ENCODE results near the gene SNAI1. TPM values are rescaled to one million over a fixed set of nuclear protein-coding genes. Genes with fewer than 3 reads are reported as not detected.

Gene SNAI1
- total RNA-seq, 1 experiment from 2014 or later, result 5.4 TPM

GRCh38 chr20:49966861-49967260 is 15.9 kb upstream of the SNAI1 start:
- no peak overlapping the region for H3K27ac ChIP-seq (ENCODE audit: low read length)
- H3K9me3 ChIP-seq (ENCODE audit: low read length), result no peaks in the 10 kb centered on the region
- CTCF ChIA-PET, result interaction anchor here (0.6 to 1.5 kb wide), 2 partner anchors 105 to 824 kb away, joined by 3 to 4 read pairs; no protein-coding TSS in a partner anchor
- no peak overlapping the region for H2AFZ ChIP-seq (ENCODE audit: low read length)
- no peak overlapping the region for H3K4me2 ChIP-seq (ENCODE audit: low read length)
- H3K9ac ChIP-seq (ENCODE audit: low read length), result no peak overlapping the region
- H3K4me3 ChIP-seq (ENCODE audit: low read length), result no peak overlapping the region
- H4K20me1 ChIP-seq (ENCODE audit: low read length), result no peaks in the 10 kb centered on the region
- no peaks in the 10 kb centered on the region for H3K9me2 ChIP-seq (replicated peaks; ENCODE audit: low read length)
- DNase-seq, result no peak
- POLR2A ChIA-PET (ENCODE audit: unreplicated experiment), result no interaction called here
- intact Hi-C loops (cut with micrococcal nuclease), result no loop called here
- H3F3A ChIP-seq (ENCODE audit: low read length, unreplicated experiment), result no peaks in the 10 kb centered on the region
- H3K4me1 ChIP-seq (ENCODE audit: insufficient read depth, low read length), result peaks cover 35% of the 10 kb centered on the region
- no peak for ATAC-seq
- no peaks in the 10 kb centered on the region for H3K27me3 ChIP-seq (ENCODE audit: low read length)
- no TSS peak for BruUV-seq (replicated peaks)
- no peaks in the 10 kb centered on the region for H3K36me3 ChIP-seq (ENCODE audit: low read depth, low read length)
- TF ChIP-seq CTCF (conservative IDR thresholded peaks at IDR 0.05; ENCODE audit: low read depth, low read length), result no peak
- no peak for TF ChIP-seq EZH2phosphoT487 (IDR thresholded peaks at IDR 0.05; ENCODE audit: borderline replicate concordance, low read length)
- no peak for TF ChIP-seq EZH2 (IDR thresholded peaks at IDR 0.05; ENCODE audit: low read length, unreplicated experiment)
- H3K79me2 ChIP-seq (ENCODE audit: low read length), result no peaks in the 10 kb centered on the region

- H3K27me3 ChIP-seq (ENCODE audit: low read length), result no peaks in the 10 kb centered on the region
- ChIA-PET CTCF (no interaction called here), POLR2A (ENCODE audit: unreplicated experiment) (interaction anchor here (0.6 kb wide), 1 partner anchor 825 kb away, joined by 3 read pairs; no protein-coding TSS in a partner anchor)
- no peaks in the 10 kb centered on the region for H3F3A ChIP-seq (ENCODE audit: low read length, unreplicated experiment)
- peak; percentile 42 for DNase-seq
- intact Hi-C loops (cut with micrococcal nuclease), result no loop called here
- no peaks in the 10 kb centered on the region for H3K36me3 ChIP-seq (ENCODE audit: low read depth, low read length)
- no peaks in the 10 kb centered on the region for H3K9me3 ChIP-seq (ENCODE audit: low read length)
- H2AFZ ChIP-seq (ENCODE audit: low read length), result no peak overlapping the region
- no peaks in the 10 kb centered on the region for H3K9me2 ChIP-seq (replicated peaks; ENCODE audit: low read length)
- peak; percentile 66 for ATAC-seq
- H3K4me3 ChIP-seq (ENCODE audit: low read length), result no peak overlapping the region
- H3K4me2 ChIP-seq (ENCODE audit: low read length), result peak overlapping the region; percentile 45
- no peaks in the 10 kb centered on the region for H4K20me1 ChIP-seq (ENCODE audit: low read length)
- peak overlapping the region; percentile 65 for H3K27ac ChIP-seq (ENCODE audit: low read length)
- H3K9ac ChIP-seq (ENCODE audit: low read length), result peak overlapping the region; percentile 22
- TF ChIP-seq EZH2 (IDR thresholded peaks at IDR 0.05; ENCODE audit: low read length, unreplicated experiment), result no peak
- no peak for TF ChIP-seq CTCF (conservative IDR thresholded peaks at IDR 0.05; ENCODE audit: low read depth, low read length)
- TF ChIP-seq EZH2phosphoT487 (IDR thresholded peaks at IDR 0.05; ENCODE audit: borderline replicate concordance, low read length), result no peak
- H3K4me1 ChIP-seq (ENCODE audit: insufficient read depth, low read length), result peaks cover 35% of the 10 kb centered on the region
- BruUV-seq (replicated peaks), result no TSS peak
- no peaks in the 10 kb centered on the region for H3K79me2 ChIP-seq (ENCODE audit: low read length)
Observed at GRCh38 chr20:49969234-49969633, 13.5 kb upstream of the SNAI1 start.

- POLR2A ChIA-PET (ENCODE audit: unreplicated experiment), result interaction anchor here (0.6 kb wide), 1 partner anchor 825 kb away, joined by 3 read pairs; no protein-coding TSS in a partner anchor
- peak; percentile 23; the same call in 1 of the 2 replicates for ATAC-seq
Observed at GRCh38 chr20:49969946-49970345, 12.8 kb upstream of the SNAI1 start.

More at GRCh38 chr20:49969946-49970345, 12.8 kb upstream of the SNAI1 start:
- H3K9ac ChIP-seq (ENCODE audit: low read length), result no peak overlapping the region
- H3K27me3 ChIP-seq (ENCODE audit: low read length), result no peaks in the 10 kb centered on the region
- TF ChIP-seq CTCF (conservative IDR thresholded peaks at IDR 0.05; ENCODE audit: low read depth, low read length) (no peak), EZH2phosphoT487 (IDR thresholded peaks at IDR 0.05; ENCODE audit: borderline replicate concordance, low read length) (no peak), EZH2 (IDR thresholded peaks at IDR 0.05; ENCODE audit: low read length, unreplicated experiment) (no peak)
- no peaks in the 10 kb centered on the region for H3K9me2 ChIP-seq (replicated peaks; ENCODE audit: low read length)
- H3K9me3 ChIP-seq (ENCODE audit: low read length), result no peaks in the 10 kb centered on the region
- CTCF ChIA-PET, result no interaction called here
- peak; percentile 81 for DNase-seq
- intact Hi-C loops (cut with micrococcal nuclease), result no loop called here
- no peaks in the 10 kb centered on the region for H3K36me3 ChIP-seq (ENCODE audit: low read depth, low read length)
- peak overlapping the region; percentile 65 for H3K27ac ChIP-seq (ENCODE audit: low read length)
- H3K4me2 ChIP-seq (ENCODE audit: low read length), result peak overlapping the region; percentile 53
- H3K79me2 ChIP-seq (ENCODE audit: low read length), result no peaks in the 10 kb centered on the region
- no peaks in the 10 kb centered on the region for H3F3A ChIP-seq (ENCODE audit: low read length, unreplicated experiment)
- no TSS peak for BruUV-seq (replicated peaks)
- H2AFZ ChIP-seq (ENCODE audit: low read length), result no peak overlapping the region
- H3K4me3 ChIP-seq (ENCODE audit: low read length), result no peak overlapping the region
- H4K20me1 ChIP-seq (ENCODE audit: low read length), result no peaks in the 10 kb centered on the region
- peaks cover 35% of the 10 kb centered on the region for H3K4me1 ChIP-seq (ENCODE audit: insufficient read depth, low read length)
